HG02610 (cell line): ENCODE data around the gene LAYN.

Experiments used
- ATAC-seq: cut with Tn5 transposase; IDR thresholded peaks from one replicate; pipeline ENCODE4 v1.9.1; 2021; ENCODE audit warnings: mild to moderate bottlenecking, moderate library complexity; ENCODE audit not compliant: unreplicated experiment

Gene LAYN

DNA sequence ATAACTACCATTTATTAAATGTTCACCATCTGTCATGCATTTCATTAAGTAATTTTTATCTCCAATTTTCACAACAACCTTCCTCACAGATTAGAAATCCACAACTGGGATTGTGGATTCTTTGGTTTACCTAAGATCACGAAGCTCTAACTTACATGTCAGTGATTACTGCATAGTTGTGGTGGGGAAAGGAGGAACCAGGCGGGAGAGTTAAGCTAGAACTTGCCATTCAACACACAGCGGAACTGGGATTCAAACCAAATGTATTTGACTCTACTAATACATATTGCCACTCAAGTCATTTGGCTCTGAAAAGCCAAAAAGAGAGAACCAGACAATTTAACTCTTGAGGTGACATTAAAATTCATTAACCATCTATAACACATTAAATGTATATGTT lies 10.4 kb upstream of the LAYN start:
- ATAC-seq: no peak

DNA sequence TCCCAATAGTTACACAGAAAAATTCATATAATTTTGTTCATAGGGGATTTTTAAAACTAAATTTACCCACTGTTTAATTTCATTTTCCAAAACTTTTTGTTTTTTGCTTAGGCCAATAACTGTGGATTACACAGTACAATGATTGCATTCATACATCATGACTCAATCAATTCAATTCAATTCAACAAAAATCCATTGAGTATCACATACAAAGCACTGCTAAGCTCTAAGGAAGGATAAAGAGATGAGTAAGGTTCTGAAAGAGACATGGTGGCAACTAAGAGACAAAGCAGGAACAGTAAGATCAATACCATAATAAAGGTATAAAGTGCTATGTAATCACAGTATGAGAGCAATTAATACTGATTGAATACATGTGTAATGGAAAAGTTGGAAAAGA lies 9.4 kb upstream of the LAYN start:
- ATAC-seq: no peak

DNA sequence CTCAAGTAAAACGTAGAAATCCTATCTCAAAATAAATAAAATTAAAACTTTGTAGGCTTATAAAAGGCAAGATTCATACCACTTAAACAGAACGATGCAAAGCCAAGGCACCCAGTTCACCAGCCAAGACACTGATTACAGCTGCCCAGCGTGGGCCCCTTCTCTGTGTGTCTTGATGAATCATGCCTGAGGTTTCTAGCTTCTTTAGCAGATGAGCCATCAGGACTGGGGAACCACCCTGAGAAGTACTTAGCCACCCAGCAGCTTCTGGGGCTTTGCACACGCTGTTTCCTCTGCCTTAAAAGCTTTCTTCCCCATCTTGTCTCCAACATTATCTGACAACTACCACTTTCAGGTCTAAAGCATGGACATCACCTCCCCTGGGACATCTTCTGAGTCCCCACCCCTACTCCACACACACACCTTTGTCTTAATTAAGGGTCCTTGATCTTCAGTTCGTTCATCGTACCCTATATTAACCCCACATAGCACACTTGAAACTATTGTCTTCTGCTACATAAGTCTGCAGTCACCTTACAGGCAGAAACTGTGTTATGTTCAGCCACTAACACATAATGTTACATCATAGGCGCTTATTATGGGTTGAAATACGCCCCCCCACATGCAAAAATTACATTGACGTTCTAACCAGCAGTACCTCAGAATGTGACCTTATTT lies 8.7 kb upstream of the LAYN start:
- peak; percentile 94 for ATAC-seq

DNA sequence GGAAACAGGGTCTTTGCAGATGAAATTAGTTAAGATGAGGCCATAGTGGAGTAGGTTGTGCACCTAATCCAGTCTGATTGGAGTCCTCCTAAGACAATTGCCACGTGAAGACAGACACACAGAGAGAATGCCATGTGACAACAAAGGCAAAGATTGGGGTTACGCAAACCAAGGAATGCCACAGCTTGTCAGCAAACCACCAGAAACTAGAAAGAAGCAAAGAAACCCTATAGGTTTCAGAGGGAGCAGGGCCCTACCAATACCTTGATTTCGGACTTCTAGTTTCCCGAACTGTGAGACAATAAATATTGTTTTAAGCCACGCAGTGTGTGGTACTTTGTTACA lies 8.2 kb upstream of the LAYN start:
- no peak for ATAC-seq

DNA sequence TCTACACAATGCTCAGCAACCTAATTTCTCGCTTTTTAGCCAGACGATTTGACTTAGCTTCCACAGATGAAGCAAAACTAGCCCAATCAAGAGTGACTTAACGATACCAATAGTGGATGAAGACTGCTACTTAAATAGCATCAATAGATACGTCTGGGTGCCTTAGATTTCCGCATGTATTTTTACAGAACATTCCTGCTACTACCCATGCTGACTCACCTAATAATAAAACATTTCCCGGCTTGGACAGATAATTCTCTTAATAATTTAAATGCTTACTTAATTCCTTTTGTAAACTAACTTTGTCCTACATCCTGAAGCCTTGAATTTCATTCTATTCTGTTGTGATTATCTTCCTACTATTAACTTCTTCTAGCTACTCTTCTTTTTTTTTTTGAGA lies 5.2 kb upstream of the LAYN start:
- ATAC-seq: no peak

DNA sequence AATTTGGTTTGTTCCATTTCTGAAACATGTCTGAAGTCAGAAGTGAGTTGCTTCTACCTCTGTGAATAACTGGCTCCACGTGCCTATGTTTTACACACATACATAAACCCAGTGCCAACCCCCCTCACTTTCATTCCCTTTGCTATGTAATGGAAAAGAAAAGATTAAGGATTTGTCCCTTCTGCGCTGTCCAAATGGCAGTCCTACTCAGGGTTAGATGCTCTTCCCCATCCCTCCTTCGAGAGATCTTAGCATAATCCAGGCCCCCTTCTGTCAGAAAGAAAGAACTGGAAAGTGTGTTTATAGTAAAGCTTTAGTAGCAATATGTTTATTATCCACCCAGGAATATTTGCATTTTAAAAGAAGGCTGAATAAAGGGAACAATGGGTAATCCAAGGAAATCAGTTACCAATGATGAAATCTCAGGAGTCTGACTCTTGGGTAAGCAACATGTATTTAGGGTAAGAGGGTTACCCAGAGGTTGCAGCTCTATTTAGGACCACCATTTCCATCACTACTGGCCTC lies 3.1 kb upstream of the LAYN start:
- ATAC-seq: no peak

DNA sequence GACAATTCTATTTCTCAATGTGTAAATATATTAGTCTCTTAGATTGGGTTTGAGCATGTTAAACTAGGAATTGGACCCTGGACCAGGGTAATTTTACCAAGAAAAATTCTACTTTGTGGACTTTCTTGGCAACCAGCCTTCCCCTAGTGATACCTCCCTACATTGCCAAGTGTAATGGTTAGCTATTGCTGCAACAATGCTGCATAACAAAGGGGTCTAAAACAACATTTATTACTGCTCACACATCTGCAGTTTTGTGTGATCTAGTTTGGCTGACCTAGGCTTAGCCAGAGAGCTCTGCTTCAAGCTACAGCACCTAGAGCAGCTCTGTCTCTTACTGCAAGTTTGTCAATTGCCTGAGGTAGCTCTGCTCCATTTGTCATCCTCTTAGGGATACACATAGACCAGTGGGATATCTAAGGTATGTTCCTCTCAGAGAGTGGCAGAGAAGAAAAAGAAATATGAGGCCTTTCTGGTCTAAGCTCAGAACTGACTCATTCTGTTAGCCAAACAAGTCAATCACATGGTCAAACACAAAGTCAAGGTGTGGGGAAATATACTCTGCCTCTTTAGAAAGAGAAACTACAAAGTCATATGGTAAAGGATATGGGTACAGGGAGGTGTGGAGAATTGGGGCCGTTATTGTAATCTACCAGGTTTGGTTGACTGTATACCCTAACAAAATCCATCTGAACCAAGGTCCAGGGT lies 2.0 kb upstream of the LAYN start:
- ATAC-seq: no peak

DNA sequence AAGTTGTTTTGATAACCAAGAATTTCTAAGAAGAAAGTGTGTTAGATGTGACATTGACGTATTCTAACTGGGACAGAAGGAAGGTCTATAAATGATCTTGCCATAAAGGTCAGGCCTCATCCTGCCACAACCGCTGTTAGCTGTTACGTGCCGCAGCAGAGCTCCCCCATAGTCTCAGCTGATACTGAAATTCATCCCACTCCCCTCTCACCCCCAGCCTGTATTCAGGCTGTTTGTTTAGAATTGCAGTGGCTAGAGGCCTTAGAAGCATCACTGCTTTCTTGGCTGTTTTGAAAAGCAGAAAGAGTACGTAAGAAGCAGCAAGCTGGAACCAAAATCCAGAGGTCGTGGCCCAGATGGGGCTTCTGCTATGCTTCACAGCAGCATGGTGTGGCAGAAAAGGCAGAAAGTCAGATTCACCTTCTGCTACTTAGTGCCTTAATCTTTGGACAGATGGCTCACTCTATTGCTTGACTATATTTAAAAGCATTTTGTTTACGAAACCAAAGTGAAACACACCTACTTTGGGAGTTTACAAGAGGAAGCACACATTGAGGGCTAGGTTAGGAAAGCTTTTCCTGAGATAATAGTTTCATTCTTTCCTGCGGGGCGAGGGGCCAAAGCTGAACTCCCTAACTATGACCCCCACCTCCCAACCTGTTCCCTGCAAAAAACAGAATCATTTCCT lies 950 bp upstream of the LAYN start:
- no peak for ATAC-seq

DNA sequence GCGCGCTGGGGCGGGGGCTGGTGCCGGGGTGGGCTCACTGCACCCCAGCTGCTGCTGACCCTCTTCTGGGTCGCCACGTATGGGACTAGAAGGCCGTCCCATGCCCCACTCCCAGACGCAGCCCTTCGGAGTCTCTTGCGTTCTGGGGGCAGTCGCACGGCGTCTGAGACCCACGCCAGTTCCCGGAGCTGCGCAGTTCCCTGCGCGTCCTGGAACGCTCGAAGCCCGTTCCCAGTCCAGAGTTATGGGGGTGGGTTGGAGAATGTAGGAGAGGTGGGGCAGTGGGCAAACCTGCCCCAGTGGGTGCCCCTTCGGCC lies 375 bp downstream of the LAYN start:
- ATAC-seq: no peak

DNA sequence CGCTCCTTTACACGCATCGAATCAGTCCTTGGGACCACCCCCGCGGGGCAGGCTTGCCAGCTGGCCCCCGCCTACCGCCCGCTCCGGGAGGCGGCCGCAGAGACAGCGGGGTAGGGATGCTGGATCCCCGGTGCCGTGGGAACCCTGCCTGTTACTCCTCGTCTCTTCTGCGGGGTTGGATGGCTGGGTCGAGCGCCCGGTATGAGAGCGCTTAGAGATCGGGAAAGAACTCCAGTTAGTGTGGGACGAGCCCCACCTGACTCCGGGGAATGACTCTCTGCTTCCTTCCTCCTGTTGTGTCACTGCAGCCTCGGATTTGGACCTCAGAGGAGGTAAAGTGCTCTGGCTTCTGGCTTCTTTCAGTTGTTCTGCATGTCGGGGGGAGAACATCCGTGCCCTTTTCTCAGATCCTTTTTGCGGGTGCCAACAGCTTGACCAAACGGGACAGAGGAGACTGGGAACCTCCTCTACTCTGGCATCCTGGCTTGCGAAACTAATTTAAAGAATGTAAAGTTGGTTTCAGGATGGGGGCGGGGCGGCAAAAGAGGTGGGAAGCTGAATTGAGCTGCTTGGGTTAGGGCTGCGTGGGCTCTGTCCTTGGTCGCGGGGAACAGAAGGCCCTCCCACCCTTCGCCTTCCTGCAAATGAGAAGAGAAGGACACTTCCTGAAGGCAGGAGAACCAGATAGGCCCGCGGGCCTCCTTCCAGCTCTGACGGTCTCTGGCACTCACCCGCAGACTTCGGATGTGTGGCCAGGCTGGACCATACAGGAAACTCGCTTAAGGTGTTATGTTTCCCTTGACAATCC lies 938 bp downstream of the LAYN start:
- ATAC-seq: no peak

DNA sequence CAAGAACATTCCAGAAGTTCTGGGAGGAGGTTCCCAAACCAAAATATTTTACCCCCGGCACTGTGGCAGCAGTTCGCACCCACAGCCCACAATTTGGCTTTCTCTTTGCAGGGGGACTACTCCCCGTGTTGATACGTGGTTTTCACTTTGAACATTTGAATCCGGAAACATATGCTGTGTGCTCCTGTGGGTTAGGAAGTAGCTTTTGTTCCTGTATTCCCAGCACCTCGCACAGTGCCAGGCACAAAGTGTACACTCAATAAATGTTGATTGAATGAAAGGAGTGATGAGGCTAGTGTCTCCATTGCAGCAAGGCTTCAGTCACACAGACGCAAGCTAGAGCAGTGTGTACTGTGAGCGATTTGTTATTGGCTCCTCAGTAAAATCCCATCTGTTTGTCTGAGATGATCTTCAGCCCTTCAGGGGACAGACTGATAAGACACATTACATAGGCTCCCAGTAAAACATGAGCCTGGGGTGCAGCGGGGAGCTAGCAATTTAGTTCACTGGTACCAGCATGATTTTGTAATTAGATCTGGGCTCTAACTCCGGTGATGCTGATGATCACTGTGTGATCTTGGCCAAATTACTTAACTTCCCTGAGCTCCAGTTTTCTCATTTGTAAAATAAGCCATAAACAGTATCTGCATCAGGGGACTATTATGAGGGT lies 2.2 kb downstream of the LAYN start:
- no peak for ATAC-seq

DNA sequence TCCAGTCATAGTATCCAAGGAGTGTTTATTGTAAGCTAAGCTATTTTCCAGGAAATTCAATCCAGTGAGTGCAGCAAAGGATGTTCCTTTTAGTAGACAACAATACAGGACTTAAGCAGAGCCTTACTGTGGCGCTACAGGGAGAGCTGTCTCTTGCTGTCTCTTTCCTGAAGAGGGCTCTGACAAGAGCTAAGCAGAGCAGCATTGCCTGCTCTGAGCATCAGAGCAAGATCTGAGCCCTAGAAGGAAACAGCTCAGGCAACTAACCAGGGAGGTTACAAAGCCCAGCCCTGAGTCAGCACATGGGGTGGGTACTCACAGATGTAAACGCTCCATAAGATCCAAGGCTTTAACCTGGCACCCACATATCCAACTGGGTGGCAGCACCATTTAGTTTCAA lies 8.0 kb downstream of the LAYN start:
- no peak for ATAC-seq

DNA sequence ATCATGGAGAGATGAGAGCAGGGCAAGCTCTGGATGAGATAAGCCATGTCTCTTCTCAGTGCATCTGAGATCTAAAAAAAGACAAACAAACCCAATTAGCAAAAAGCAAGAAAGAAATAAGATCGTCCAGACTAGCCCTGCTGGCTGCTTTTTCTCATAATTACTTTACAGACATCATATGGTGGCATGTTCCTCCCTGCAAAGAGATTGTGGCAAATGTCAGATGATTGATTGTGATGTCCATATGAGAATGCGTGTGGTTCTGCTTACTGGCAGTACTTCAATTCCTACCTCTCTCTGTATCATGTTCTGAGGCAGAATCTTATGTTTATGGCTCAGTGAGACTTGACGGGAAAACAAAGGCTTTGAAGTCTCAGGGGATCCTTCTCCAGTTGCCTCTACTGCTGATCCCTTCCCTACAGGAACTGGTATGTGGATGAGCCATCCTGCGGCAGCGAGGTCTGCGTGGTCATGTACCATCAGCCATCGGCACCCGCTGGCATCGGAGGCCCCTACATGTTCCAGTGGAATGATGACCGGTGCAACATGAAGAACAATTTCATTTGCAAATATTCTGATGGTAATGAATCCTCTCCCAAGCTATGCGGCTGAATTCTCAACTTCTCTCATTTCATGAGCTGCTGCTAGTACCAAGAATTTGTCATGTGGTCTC lies 8.8 kb downstream of the LAYN start:
- no peak for ATAC-seq

DNA sequence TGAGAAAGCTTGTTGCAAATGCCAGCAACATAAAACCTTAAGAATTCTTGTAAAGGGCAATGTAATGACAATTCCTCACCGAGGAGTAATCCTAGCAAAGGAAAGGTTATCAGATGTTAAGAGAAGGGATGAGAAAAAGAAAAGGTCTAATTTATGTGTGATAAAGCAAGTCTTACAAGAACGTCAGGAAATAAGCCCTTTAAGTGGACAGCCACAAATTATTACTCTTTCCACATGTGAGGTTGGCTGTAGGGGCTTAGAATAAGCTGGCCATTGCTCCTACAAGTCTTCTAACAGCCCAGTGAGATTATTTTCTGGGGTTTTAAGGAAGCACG lies 9.3 kb downstream of the LAYN start:
- no peak for ATAC-seq

DNA sequence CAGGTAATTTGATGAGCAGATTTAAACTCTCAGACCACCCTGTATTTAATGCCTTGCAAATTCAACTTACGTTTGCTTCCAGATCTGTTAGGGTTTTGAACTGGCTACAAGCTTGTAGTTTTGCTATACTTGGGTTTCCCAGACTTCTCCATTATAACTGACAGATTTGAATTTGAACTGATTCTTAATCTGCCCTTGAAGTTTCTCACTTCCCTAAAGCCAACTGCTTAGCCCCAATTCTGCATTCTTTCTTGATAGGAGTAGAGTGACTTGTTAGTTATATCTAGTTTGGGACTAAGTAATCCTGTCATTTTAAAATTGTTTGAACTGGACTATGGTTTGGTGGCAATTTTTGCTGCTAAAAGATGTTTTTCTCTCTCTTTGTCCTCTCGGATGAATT lies 9.7 kb downstream of the LAYN start:
- ATAC-seq: no peak

DNA sequence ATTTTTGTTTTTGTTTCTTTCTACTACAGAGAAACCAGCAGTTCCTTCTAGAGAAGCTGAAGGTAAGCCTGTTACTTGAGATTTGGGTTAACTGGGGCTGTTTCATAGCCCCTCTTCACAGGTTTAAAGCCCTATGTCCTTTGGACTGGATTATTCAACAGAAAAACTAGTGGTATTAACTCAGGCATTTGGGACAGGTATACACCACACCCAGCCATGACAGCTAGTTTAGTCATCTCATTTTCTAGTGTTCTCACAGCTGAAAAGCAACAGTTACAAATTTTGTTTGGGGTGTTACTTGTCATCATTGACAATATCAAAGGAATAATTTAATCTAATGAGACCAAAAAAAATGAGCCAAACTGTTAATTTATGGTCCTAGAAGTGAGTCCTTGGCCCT lies 14.0 kb downstream of the LAYN start:
- ATAC-seq: no peak

DNA sequence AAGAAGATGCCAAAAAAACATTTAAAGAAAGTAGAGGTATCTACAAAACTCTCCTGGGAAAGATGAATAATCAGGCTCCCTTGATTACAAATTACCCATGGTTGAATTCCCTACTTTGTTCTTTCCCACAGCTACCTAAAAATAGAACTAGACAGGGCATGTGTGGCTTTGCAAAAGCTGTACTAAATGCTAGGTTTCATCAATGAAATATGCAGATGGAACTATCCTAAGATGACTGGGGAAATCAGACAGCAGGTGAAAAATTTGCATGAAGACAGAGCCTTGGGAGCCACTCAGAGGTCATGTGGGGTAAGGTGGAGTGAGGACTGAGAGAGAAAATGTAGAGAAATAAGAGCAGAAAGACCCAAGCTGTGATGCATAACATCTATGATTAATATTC lies 14.7 kb downstream of the LAYN start:
- no peak for ATAC-seq

DNA sequence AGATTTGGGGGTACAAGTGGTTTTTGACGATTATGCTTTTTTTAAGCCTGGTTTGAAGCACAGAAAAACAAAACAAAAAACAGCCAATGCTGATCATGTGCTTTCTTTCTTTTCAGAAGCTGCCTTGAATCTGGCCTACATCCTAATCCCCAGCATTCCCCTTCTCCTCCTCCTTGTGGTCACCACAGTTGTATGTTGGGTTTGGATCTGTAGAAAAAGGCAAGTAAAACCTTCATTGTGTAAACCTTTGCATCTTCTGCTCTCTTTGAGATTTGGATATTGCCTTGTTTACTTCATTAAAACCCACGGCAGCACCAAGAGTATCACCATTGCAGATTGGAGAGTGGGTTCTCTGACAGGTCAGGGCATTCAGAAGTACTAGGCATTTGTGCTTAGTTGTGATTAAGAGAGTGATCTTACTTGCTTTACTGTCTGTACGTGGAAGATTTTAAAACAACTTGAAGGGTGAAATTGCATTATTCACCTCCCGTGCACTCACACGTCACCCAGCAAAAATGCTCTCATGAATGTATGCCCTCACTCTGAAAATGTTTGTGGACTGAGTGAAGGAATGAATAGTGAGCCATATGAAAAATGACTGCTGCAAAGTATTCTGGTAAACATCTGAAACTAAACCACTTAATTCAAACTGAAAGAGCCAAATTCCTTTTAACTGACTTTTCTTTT lies 17.0 kb downstream of the LAYN start:
- no peak for ATAC-seq

DNA sequence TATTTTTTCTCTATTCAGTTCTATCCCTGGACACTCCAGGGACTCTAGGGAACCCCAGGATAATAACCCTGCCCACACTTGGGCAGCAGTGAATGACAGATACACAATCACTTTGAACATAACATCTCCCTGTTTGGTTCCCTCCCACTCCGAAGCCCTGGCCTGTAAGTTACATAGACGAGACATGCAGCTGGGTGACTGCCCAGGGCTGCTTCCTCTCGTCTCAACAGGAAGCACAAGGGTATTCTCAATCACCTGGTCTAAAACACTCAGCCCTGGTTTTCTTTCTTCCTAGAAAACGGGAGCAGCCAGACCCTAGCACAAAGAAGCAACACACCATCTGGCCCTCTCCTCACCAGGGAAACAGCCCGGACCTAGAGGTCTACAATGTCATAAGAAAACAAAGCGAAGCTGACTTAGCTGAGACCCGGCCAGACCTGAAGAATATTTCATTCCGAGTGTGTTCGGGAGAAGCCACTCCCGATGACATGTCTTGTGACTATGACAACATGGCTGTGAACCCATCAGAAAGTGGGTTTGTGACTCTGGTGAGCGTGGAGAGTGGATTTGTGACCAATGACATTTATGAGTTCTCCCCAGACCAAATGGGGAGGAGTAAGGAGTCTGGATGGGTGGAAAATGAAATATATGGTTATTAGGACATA lies 19.4 kb downstream of the LAYN start:
- no peak for ATAC-seq
